Measurements from ENCODE around the gene RNU1-4. TPM values are rescaled to one million over a fixed set of nuclear protein-coding genes. Genes with fewer than 3 reads are reported as not detected.

The RNU1-4 gene
- polyA plus RNA-seq, 1 donor (not counting 4 experiments of a cell fraction or from before 2014, with no cell fraction given) = 67.0 TPM

DNA sequence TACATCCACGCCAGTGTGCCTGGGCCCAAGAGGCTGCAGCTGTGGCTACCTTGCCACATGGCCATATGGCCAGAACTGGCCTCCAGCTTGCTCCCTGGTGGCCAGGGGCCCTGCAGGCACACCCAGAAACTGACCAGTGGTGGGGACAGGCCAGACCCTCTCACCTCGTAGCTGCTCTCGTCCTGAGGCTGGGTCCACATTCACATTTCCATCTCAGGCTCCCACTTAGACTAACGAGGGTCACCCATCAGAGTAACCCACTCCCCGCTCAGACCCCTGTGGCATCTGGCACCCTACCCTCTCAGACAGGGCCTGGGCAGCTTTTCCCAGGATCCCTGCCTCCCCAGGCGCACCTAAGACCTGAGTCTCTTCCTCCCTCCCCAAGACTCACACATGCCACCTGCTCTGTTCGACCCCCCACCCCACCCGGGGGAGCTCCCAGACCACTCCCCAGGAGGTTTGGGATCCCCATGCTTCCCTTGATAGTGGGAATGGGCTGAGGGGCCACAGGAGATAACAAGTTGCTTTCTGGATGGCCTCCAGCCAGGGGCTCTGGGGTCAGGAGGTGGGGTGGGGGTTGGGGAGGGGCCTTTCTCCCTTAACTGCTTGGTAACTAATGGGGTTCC, 21.3 kb upstream of the RNU1-4 start:
- Histone ChIP-seq H3K4me1 (ENCODE audit: control insufficient read depth, extremely low read depth, insufficient read depth, low read length) (no peaks in the 10 kb centered on the region), H3K4me3 (ENCODE audit: control insufficient read depth in 2 of 3, extremely low read depth in 1 of 3, insufficient read depth in 2 of 3, low read depth in 1 of 3, low read length in 3 of 3) (no peak overlapping the region), H3K36me3 (ENCODE audit: control insufficient read depth in 2 of 2, extremely low read depth in 1 of 2, insufficient read depth in 2 of 2, low read length in 2 of 2) (no peaks in the 10 kb centered on the region), H2AFZ (ENCODE audit: control insufficient read depth, low read length) (no peak overlapping the region), H3K27me3 (ENCODE audit: control insufficient read depth, extremely low read depth, insufficient read depth, low read length) (peaks cover 20% of the 10 kb centered on the region), H3K27ac (ENCODE audit: control insufficient read depth, insufficient read depth, low read length) (no peak overlapping the region), H4K20me1 (ENCODE audit: control insufficient read depth, extremely low read depth, insufficient read depth, low read length) (peaks cover 2% of the 10 kb centered on the region), H3K79me2 (ENCODE audit: control insufficient read depth, insufficient read depth, low read length) (no peaks in the 10 kb centered on the region), H3K9me3 (ENCODE audit: control insufficient read depth, low read depth, low read length) (no peaks in the 10 kb centered on the region), H3K9ac (ENCODE audit: control insufficient read depth, extremely low read depth, insufficient read depth, low read length) (no peak overlapping the region), H3K9me1 (ENCODE audit: control insufficient read depth, extremely low read depth, insufficient read depth, low read length) (no peaks in the 10 kb centered on the region), H3K4me2 (ENCODE audit: control insufficient read depth, extremely low read depth, insufficient read depth, low read depth, low read length) (no peak overlapping the region)
- FAIRE-seq = no peak
- no peak for TF ChIP-seq EZH2 (IDR thresholded peaks at IDR 0.05; ENCODE audit: low read length)
- TF ChIP-seq, protein P1, sequence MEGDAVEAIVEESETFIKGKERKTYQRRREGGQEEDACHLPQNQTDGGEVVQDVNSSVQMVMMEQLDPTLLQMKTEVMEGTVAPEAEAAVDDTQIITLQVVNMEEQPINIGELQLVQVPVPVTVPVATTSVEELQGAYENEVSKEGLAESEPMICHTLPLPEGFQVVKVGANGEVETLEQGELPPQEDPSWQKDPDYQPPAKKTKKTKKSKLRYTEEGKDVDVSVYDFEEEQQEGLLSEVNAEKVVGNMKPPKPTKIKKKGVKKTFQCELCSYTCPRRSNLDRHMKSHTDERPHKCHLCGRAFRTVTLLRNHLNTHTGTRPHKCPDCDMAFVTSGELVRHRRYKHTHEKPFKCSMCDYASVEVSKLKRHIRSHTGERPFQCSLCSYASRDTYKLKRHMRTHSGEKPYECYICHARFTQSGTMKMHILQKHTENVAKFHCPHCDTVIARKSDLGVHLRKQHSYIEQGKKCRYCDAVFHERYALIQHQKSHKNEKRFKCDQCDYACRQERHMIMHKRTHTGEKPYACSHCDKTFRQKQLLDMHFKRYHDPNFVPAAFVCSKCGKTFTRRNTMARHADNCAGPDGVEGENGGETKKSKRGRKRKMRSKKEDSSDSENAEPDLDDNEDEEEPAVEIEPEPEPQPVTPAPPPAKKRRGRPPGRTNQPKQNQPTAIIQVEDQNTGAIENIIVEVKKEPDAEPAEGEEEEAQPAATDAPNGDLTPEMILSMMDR (optimal IDR thresholded peaks at IDR 0.05 in 1 of 3, IDR thresholded peaks at IDR 0.05 in 1 of 3, conservative IDR thresholded peaks at IDR 0.05 in 1 of 3; ENCODE audit: extremely low read depth in 1 of 3, insufficient read depth in 2 of 3, low read length in 3 of 3) = no peak
- DNase-seq (ENCODE audit: low read depth, low spot score) = no peak
- dilution Hi-C loops (cut with MboI; ENCODE audit: extremely low pct_ligation_motif_present, low sequenced_read_pairs) = no loop called here

DNA sequence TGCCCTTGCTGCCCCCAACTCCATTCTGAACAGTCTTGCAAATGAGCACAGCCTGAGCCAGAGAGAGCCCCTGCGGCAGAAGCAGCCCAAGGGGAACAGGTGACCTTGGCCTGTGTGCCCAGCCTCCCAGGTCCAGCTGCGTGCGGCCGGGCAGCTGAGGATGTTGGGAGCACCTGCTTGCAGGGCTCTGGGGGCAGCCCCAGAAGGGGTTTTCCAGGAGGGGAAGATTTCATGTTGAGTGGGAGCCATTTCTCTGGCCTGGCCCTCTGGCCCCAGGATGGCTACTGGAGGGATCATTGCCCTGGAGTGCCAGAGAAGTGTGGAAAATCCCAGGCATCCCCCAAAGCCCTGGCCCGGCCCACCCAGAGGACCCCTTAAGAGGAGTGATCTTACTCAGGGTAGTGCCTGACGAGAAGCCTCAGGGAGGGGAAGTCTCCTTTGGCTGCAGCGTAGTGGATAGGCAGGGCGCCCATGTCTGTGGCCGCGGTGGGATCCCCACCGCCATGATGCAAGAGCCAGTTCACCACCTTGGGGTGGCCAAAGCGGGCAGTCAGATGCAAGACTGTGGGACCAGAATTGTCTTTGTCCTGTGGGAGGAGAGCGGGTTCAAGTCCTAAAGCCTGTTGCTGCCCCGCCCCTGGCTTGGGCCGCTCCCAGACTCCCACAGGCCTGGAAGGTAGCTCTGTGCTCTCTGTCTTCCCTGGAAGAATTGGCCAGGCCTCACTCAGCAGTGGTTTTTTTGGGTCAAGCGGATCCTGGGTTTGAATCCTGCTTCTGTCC, 20.6 kb upstream of the RNU1-4 start:
- Histone ChIP-seq H3K27me3 (ENCODE audit: control insufficient read depth, extremely low read depth, insufficient read depth, low read length) (peaks cover 22% of the 10 kb centered on the region), H3K36me3 (ENCODE audit: control insufficient read depth in 2 of 2, extremely low read depth in 1 of 2, insufficient read depth in 2 of 2, low read length in 2 of 2) (no peaks in the 10 kb centered on the region), H3K4me1 (ENCODE audit: control insufficient read depth, extremely low read depth, insufficient read depth, low read length) (no peaks in the 10 kb centered on the region), H3K9me3 (ENCODE audit: control insufficient read depth, low read depth, low read length) (no peaks in the 10 kb centered on the region), H3K9me1 (ENCODE audit: control insufficient read depth, extremely low read depth, insufficient read depth, low read length) (no peaks in the 10 kb centered on the region), H4K20me1 (ENCODE audit: control insufficient read depth, extremely low read depth, insufficient read depth, low read length) (peaks cover 2% of the 10 kb centered on the region), H2AFZ (ENCODE audit: control insufficient read depth, low read length) (no peak overlapping the region), H3K79me2 (ENCODE audit: control insufficient read depth, insufficient read depth, low read length) (no peaks in the 10 kb centered on the region), H3K27ac (ENCODE audit: control insufficient read depth, insufficient read depth, low read length) (no peak overlapping the region), H3K9ac (ENCODE audit: control insufficient read depth, extremely low read depth, insufficient read depth, low read length) (no peak overlapping the region), H3K4me3 (ENCODE audit: control insufficient read depth in 2 of 3, extremely low read depth in 1 of 3, insufficient read depth in 2 of 3, low read depth in 1 of 3, low read length in 3 of 3) (no peak overlapping the region), H3K4me2 (ENCODE audit: control insufficient read depth, extremely low read depth, insufficient read depth, low read depth, low read length) (no peak overlapping the region)
- dilution Hi-C loops (cut with MboI; ENCODE audit: extremely low pct_ligation_motif_present, low sequenced_read_pairs) = no loop called here
- no peak for TF ChIP-seq EZH2 (IDR thresholded peaks at IDR 0.05; ENCODE audit: low read length)
- DNase-seq (ENCODE audit: low read depth, low spot score) = no peak
- FAIRE-seq = no peak

Measured in keratinocyte (primary cell).